NCI-H1930 (cell line): Measurements from ENCODE around the gene SERPINE2.
"Not testable (repeated sequence)": the region's sequence is repeated elsewhere in the genome, so short reads cannot be mapped to it uniquely, and the experiment has no call there.

Experiments used
- DNase-seq, 2 experiments: peaks; one replicate each; lab custom pipeline; 2025; lab: John Stamatoyannopoulos, UW

Gene SERPINE2

GRCh38 chr2:223941579-223942277 lies 97.4 kb downstream of the SERPINE2 start:
- DNase-seq: no peak

GRCh38 chr2:223939438-223939837 lies 99.6 kb downstream of the SERPINE2 start:
- DNase-seq: not testable (repeated sequence)

- DNase-seq: no peak
Measured at GRCh38 chr2:223937535-223937934, 101.6 kb downstream of the SERPINE2 start.

GRCh38 chr2:223936862-223937326 lies 102.2 kb downstream of the SERPINE2 start:
- DNase-seq: no peak

GRCh38 chr2:223935459-223936125 lies 103.5 kb downstream of the SERPINE2 start:
- no peak for DNase-seq

- DNase-seq: no peak
Measured at GRCh38 chr2:223934870-223935269, 104.2 kb downstream of the SERPINE2 start.

GRCh38 chr2:223932816-223933800 lies 106.0 kb downstream of the SERPINE2 start:
- no peak for DNase-seq

- no peak for DNase-seq
Measured at GRCh38 chr2:223930103-223930976, 108.7 kb downstream of the SERPINE2 start.

GRCh38 chr2:223929571-223930102 lies 109.4 kb downstream of the SERPINE2 start:
- no peak for DNase-seq

- no peak for DNase-seq
Measured at GRCh38 chr2:223928113-223929006, 110.7 kb downstream of the SERPINE2 start.

- DNase-seq: no peak
Measured at GRCh38 chr2:223925106-223925505, 114.0 kb downstream of the SERPINE2 start.
